HEK293T (cell line): ENCODE data around the gene PRAME.

Experiments
- CTCF ChIA-PET: fragments of 350-600 bp; formaldehyde crosslinking; extraction: SDS; loops from one replicate; lab custom pipeline; 2021; ENCODE audit warnings: antibody characterized with exemption, inconsistent platforms; lab: Yijun Ruan, JAX
- POLR2A ChIA-PET: fragments of 350-600 bp; formaldehyde crosslinking; extraction: SDS; loops from one replicate; lab custom pipeline; 2020; ENCODE audit warnings: antibody characterized with exemption, inconsistent platforms; lab: Yijun Ruan, JAX
- DNase-seq: peaks from one replicate; pipeline ENCODE4 v3.0.0; 2012; ENCODE audit warnings: mixed read lengths; ENCODE audit errors: extremely low spot score
- ARNT ChIP-seq: fragments of 450-650 bp; IDR thresholded peaks from 2 replicates; pipeline ENCODE4 v1.6.1; 2017; ENCODE audit warnings: mild to moderate bottlenecking
- BHLHE40 ChIP-seq: fragments of 450-650 bp; IDR thresholded peaks from 2 replicates; pipeline ENCODE4 v1.6.1; 2016; ENCODE audit warnings: mild to moderate bottlenecking, moderate library complexity, borderline replicate concordance
- CTBP1 ChIP-seq: fragments of 450-650 bp; IDR thresholded peaks from 2 replicates; pipeline ENCODE4 v1.6.1; 2016; ENCODE audit warnings: borderline replicate concordance
- ELF4 ChIP-seq: fragments of 450-650 bp; IDR thresholded peaks from 2 replicates; pipeline ENCODE4 v1.6.1; 2017; ENCODE audit warnings: antibody characterized with exemption
- FOXA1 ChIP-seq: fragments of 450-650 bp; IDR thresholded peaks from 2 replicates; pipeline ENCODE4 v1.6.1; 2016; ENCODE audit warnings: mild to moderate bottlenecking
- FOXK2 ChIP-seq: fragments of 450-650 bp; IDR thresholded peaks from 2 replicates; pipeline ENCODE4 v1.6.1; 2016; ENCODE audit warnings: mild to moderate bottlenecking
- FOXM1 ChIP-seq: fragments of 450-650 bp; IDR thresholded peaks from 2 replicates; pipeline ENCODE4 v1.6.1; 2017; ENCODE audit warnings: mild to moderate bottlenecking, borderline replicate concordance
- HDGF ChIP-seq: fragments of 450-650 bp; IDR thresholded peaks from 2 replicates; pipeline ENCODE4 v1.6.1; 2017; ENCODE audit warnings: antibody characterized with exemption, borderline replicate concordance
- L3MBTL2 ChIP-seq: fragments of 450-650 bp; conservative IDR thresholded peaks from 2 replicates; pipeline ENCODE4 v1.6.1; 2016; ENCODE audit warnings: mild to moderate bottlenecking
- LEF1 ChIP-seq: fragments of 450-650 bp; IDR thresholded peaks from 2 replicates; pipeline ENCODE4 v1.6.1; 2017; ENCODE audit warnings: mild to moderate bottlenecking, borderline replicate concordance
- NFRKB ChIP-seq: fragments of 450-650 bp; IDR thresholded peaks from 2 replicates; pipeline ENCODE4 v1.6.1; 2016; ENCODE audit warnings: mild to moderate bottlenecking, moderate library complexity
- PKNOX1 ChIP-seq: fragments of 450-650 bp; IDR thresholded peaks from 2 replicates; pipeline ENCODE4 v1.6.1; 2016
- SP1 ChIP-seq: fragments of 450-650 bp; IDR thresholded peaks from 2 replicates; pipeline ENCODE4 v1.6.1; 2017
- SUZ12 ChIP-seq: fragments of 450-650 bp; IDR thresholded peaks from 2 replicates; pipeline ENCODE4 v1.6.1; 2016; ENCODE audit warnings: mild to moderate bottlenecking
- TARDBP ChIP-seq: fragments of 450-650 bp; IDR thresholded peaks from 2 replicates; pipeline ENCODE4 v1.6.1; 2016
- ZNF384 ChIP-seq: fragments of 450-650 bp; IDR thresholded peaks from 2 replicates; pipeline ENCODE4 v1.6.1; 2016

PRAME gene

GRCh38 chr22:22538226-22538989 lies 20.7 kb downstream of the PRAME start:
- no peak for DNase-seq
- CTCF ChIA-PET: no interaction called here
- no peak for TF ChIP-seq ARNT
- TF ChIP-seq ELF4: no peak
- TF ChIP-seq BHLHE40: no peak
- no peak for TF ChIP-seq FOXA1
- no peak for TF ChIP-seq LEF1
- no peak for TF ChIP-seq HDGF
- TF ChIP-seq ZNF384: no peak
- TF ChIP-seq PKNOX1: no peak
- no peak for TF ChIP-seq SUZ12
- TF ChIP-seq TARDBP: no peak
- TF ChIP-seq FOXK2: no peak
- TF ChIP-seq NFRKB: no peak
- no peak for TF ChIP-seq FOXM1
- TF ChIP-seq CTBP1: no peak
- POLR2A ChIA-PET: no interaction called here

DNA sequence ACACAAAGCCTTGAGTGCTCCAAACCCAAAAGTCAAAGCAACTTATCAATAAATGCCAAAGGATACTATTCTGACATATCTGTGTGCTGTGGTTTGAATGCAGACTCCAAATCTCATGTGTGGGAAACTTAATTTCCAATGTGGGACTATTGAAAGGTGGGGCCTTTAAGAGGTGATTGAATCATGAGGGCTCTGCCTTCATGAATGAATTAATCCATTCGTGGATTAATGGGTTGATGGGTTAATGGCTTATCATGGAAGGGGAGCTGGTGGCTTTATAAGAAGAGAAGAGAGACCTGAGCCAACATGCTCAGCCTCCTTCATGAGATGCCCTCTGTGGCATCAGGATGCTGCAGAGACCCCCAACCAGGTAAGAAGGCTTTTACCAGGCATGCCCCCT lies 22.1 kb downstream of the PRAME start:
- TF ChIP-seq FOXM1: no peak
- no peak for DNase-seq
- POLR2A ChIA-PET: no interaction called here
- CTCF ChIA-PET: no interaction called here

DNA sequence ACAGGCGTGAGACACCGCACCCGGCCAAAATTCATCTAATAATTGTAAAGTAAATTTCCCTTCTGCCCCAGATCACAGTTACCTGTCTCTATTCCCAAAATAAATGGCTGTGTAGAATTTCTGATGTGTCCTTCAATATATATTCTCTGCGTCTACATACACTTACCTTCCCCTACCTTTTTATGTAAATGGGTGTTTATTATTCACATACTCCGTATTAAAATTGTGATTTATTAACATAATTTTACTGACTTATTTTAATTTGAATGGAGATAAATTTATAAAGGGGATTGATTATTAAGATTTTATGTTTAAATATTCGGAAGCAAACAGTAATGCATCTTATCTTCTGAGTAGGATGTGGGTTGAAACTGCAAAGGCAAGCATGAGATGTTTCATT lies 22.6 kb downstream of the PRAME start:
- CTCF ChIA-PET: no interaction called here
- no peak for DNase-seq
- TF ChIP-seq SUZ12: no peak
- TF ChIP-seq LEF1: no peak
- no peak for TF ChIP-seq FOXM1
- TF ChIP-seq FOXK2: no peak
- TF ChIP-seq FOXA1: no peak
- TF ChIP-seq SP1: no peak
- TF ChIP-seq BHLHE40: no peak
- TF ChIP-seq ARNT: no peak
- no peak for TF ChIP-seq ELF4
- TF ChIP-seq NFRKB: no peak
- TF ChIP-seq ZNF384: no peak
- no peak for TF ChIP-seq CTBP1
- TF ChIP-seq TARDBP: no peak
- TF ChIP-seq PKNOX1: no peak
- POLR2A ChIA-PET: no interaction called here

DNA sequence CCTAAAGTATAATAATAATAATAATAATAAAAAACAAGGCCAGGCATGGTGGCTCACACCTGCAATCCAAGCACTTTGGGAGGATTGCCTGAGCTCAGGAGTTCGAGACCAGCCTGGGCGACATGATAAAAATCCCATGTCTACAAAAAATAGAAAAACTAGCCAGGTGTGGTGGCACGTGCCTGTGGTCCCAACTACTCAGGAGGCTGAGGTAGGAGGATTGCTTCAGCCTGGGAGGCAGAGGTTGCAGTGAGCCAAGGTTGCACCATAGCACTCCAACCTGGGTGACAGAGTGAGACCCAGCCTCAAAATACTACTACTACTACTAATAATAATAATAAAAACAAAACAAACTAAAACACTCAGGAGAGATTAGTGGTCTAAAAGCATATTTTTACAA lies 23.4 kb downstream of the PRAME start:
- ChIA-PET CTCF (interaction anchor here (0.6 kb wide), 1 partner anchor 111 kb away, joined by 3 read pairs; no protein-coding TSS in a partner anchor), POLR2A (no interaction called here)
- DNase-seq: no peak
- TF ChIP-seq NFRKB (no peak), FOXK2 (no peak), L3MBTL2 (no peak), ELF4 (no peak), FOXA1 (no peak), LEF1 (no peak), ARNT (no peak), FOXM1 (no peak), BHLHE40 (no peak), SP1 (no peak), ZNF384 (no peak), CTBP1 (no peak), TARDBP (no peak), HDGF (no peak), PKNOX1 (no peak), SUZ12 (no peak)

DNA sequence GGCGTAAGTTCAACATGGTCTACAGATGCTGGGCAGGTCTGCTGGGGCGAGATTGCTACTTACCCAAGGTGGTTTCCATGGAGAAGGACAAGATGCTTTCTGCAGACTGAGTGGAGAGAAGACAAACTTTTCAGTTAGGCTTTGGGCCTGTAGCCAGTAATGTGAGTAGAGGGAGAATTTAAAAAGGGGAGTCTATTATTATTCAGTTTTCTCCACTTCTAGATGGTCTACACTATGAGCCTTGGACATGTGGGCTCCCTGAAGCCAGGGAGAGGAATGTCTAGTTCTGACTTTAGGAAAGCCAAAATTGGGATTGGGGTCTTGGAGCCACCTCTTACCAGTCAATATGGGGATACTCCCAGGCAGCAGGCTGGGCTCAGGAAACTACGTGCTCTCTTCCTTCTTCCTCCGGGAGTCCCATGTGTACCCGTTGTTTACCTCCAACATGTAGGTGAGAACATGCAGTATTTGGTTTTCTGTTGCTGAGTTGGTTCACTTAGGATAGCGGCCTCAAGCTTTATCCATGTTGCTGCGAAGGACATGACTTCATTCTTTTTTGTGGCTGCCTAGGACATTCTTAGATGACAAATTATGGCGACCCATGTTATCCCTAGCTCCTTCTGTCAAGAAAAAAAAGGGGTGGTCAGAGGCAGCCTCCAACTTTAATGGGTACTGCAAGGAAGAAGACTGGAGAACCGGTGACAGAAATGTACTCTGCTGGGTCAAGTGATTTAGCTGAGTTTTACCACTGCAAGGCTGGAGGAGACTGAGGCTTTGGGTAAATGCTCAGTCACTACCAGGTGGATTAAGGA lies 24.3 kb downstream of the PRAME start:
- POLR2A ChIA-PET: no interaction called here
- no peak for DNase-seq
- CTCF ChIA-PET: no interaction called here

More for the DNA sequence above, 24.3 kb downstream of the PRAME start:
- TF ChIP-seq PKNOX1 (no peak), BHLHE40 (no peak), SUZ12 (no peak), FOXM1 (no peak), LEF1 (no peak), L3MBTL2 (no peak), ARNT (no peak), NFRKB (no peak), ZNF384 (no peak), FOXK2 (no peak), FOXA1 (no peak), TARDBP (no peak), SP1 (no peak), CTBP1 (no peak)
